ENCODE results near the gene LYPD1.

LYPD1 gene

GRCh38 chr2:132668189-132668823, 1.7 kb downstream of the LYPD1 start:
- DNase-seq, result no peak

- DNase-seq, result no peak
Observed at GRCh38 chr2:132667706-132668105, 2.3 kb downstream of the LYPD1 start.

- no peak for DNase-seq
Observed at GRCh38 chr2:132665401-132666140, 4.4 kb downstream of the LYPD1 start.

GRCh38 chr2:132664096-132664495, 5.9 kb downstream of the LYPD1 start:
- DNase-seq, result no peak

- no peak for DNase-seq
Observed at GRCh38 chr2:132662732-132663131, 7.3 kb downstream of the LYPD1 start.

- no peak for DNase-seq
Observed at GRCh38 chr2:132659331-132659730, 10.7 kb downstream of the LYPD1 start.

GRCh38 chr2:132656266-132656975, 13.6 kb downstream of the LYPD1 start:
- no peak for DNase-seq

GRCh38 chr2:132654968-132655367, 15.0 kb downstream of the LYPD1 start:
- no peak for DNase-seq

GRCh38 chr2:132654335-132654734, 15.7 kb downstream of the LYPD1 start:
- no peak for DNase-seq

- DNase-seq, result no peak
Observed at GRCh38 chr2:132652474-132652873, 17.5 kb downstream of the LYPD1 start.

- no peak for DNase-seq
Observed at GRCh38 chr2:132651115-132652045, 18.6 kb downstream of the LYPD1 start.

- no peak for DNase-seq
Observed at GRCh38 chr2:132646540-132647108, 23.4 kb downstream of the LYPD1 start.

- DNase-seq, result no peak
Observed at GRCh38 chr2:132645722-132646539, 24.1 kb downstream of the LYPD1 start.

- no peak for DNase-seq
Observed at GRCh38 chr2:132645176-132645575, 24.8 kb downstream of the LYPD1 start.

GRCh38 chr2:132642415-132642814, 27.6 kb downstream of the LYPD1 start:
- DNase-seq, result no peak

GRCh38 chr2:132641819-132642218, 28.2 kb downstream of the LYPD1 start:
- DNase-seq, result no peak

GRCh38 chr2:132640116-132640515, 29.9 kb downstream of the LYPD1 start:
- DNase-seq, result no peak

GRCh38 chr2:132638313-132639040, 31.5 kb downstream of the LYPD1 start:
- DNase-seq, result peak; percentile 28

GRCh38 chr2:132636346-132636745, 33.7 kb downstream of the LYPD1 start:
- DNase-seq, result no peak

GRCh38 chr2:132633635-132634034, 36.4 kb downstream of the LYPD1 start:
- no peak for DNase-seq
